ENCODE measurements around the gene SLBP. TPM values are rescaled to one million over a fixed set of nuclear protein-coding genes. Genes with fewer than 3 reads are reported as not detected.

The SLBP gene
- total RNA-seq, 1 experiment from 2014 or later, result 98.3 TPM

- Histone ChIP-seq H3K27me3 (ENCODE audit: low read length) (no peaks in the 10 kb centered on the region), H3K9me3 (ENCODE audit: low read length) (no peaks in the 10 kb centered on the region), H3K9me2 (replicated peaks; ENCODE audit: low read length) (no peaks in the 10 kb centered on the region), H3K27ac (ENCODE audit: low read length) (no peak overlapping the region), H3K4me3 (ENCODE audit: low read length) (no peak overlapping the region), H2AFZ (ENCODE audit: low read length) (no peak overlapping the region), H3K4me1 (ENCODE audit: insufficient read depth, low read length) (no peaks in the 10 kb centered on the region), H3K4me2 (ENCODE audit: low read length) (no peak overlapping the region), H3K79me2 (ENCODE audit: low read length) (no peaks in the 10 kb centered on the region), H3F3A (ENCODE audit: low read length, unreplicated experiment) (no peaks in the 10 kb centered on the region), H3K36me3 (ENCODE audit: low read depth, low read length) (no peaks in the 10 kb centered on the region), H3K9ac (ENCODE audit: low read length) (no peak overlapping the region), H4K20me1 (ENCODE audit: low read length) (no peaks in the 10 kb centered on the region)
- POLR2A ChIA-PET (ENCODE audit: unreplicated experiment), result no interaction called here
- DNase-seq (no peak), ATAC-seq (no peak)
- TF ChIP-seq EZH2phosphoT487 (IDR thresholded peaks at IDR 0.05; ENCODE audit: borderline replicate concordance, low read length), result no peak
- TF ChIP-seq EZH2 (IDR thresholded peaks at IDR 0.05; ENCODE audit: low read length, unreplicated experiment), result no peak
- TF ChIP-seq CTCF (conservative IDR thresholded peaks at IDR 0.05; ENCODE audit: low read depth, low read length), result no peak
- CTCF ChIA-PET, result no interaction called here
- intact Hi-C loops (cut with micrococcal nuclease), result no loop called here
- no TSS peak for BruUV-seq (replicated peaks)
Measured at GRCh38 chr4:1664141-1664540, 48.0 kb downstream of the SLBP start.

GRCh38 chr4:1663549-1663948 is 48.6 kb downstream of the SLBP start:
- ChIA-PET CTCF (no interaction called here), POLR2A (ENCODE audit: unreplicated experiment) (no interaction called here)
- no peaks in the 10 kb centered on the region for H3K4me1 ChIP-seq (ENCODE audit: insufficient read depth, low read length)
- no peaks in the 10 kb centered on the region for H3K79me2 ChIP-seq (ENCODE audit: low read length)
- ATAC-seq, result no peak
- no peak for TF ChIP-seq EZH2 (IDR thresholded peaks at IDR 0.05; ENCODE audit: low read length, unreplicated experiment)
- TF ChIP-seq EZH2phosphoT487 (IDR thresholded peaks at IDR 0.05; ENCODE audit: borderline replicate concordance, low read length), result no peak
- no peak for TF ChIP-seq CTCF (conservative IDR thresholded peaks at IDR 0.05; ENCODE audit: low read depth, low read length)
- H3F3A ChIP-seq (ENCODE audit: low read length, unreplicated experiment), result no peaks in the 10 kb centered on the region
- no peaks in the 10 kb centered on the region for H3K9me2 ChIP-seq (replicated peaks; ENCODE audit: low read length)
- H3K4me3 ChIP-seq (ENCODE audit: low read length), result no peak overlapping the region
- no peaks in the 10 kb centered on the region for H3K36me3 ChIP-seq (ENCODE audit: low read depth, low read length)
- intact Hi-C loops (cut with micrococcal nuclease), result no loop called here
- no peaks in the 10 kb centered on the region for H3K9me3 ChIP-seq (ENCODE audit: low read length)
- no TSS peak for BruUV-seq (replicated peaks)
- H3K27me3 ChIP-seq (ENCODE audit: low read length), result no peaks in the 10 kb centered on the region
- H3K9ac ChIP-seq (ENCODE audit: low read length), result no peak overlapping the region
- no peak for DNase-seq
- no peak overlapping the region for H2AFZ ChIP-seq (ENCODE audit: low read length)
- H3K4me2 ChIP-seq (ENCODE audit: low read length), result no peak overlapping the region
- no peak overlapping the region for H3K27ac ChIP-seq (ENCODE audit: low read length)
- no peaks in the 10 kb centered on the region for H4K20me1 ChIP-seq (ENCODE audit: low read length)

GRCh38 chr4:1661695-1662094 is 50.4 kb downstream of the SLBP start:
- DNase-seq (no peak), ATAC-seq (no peak)
- H3K9ac ChIP-seq (ENCODE audit: low read length), result no peak overlapping the region
- CTCF ChIA-PET, result no interaction called here
- H4K20me1 ChIP-seq (ENCODE audit: low read length), result no peaks in the 10 kb centered on the region
- no peaks in the 10 kb centered on the region for H3K27me3 ChIP-seq (ENCODE audit: low read length)
- TF ChIP-seq CTCF (conservative IDR thresholded peaks at IDR 0.05; ENCODE audit: low read depth, low read length) (no peak), EZH2 (IDR thresholded peaks at IDR 0.05; ENCODE audit: low read length, unreplicated experiment) (no peak), EZH2phosphoT487 (IDR thresholded peaks at IDR 0.05; ENCODE audit: borderline replicate concordance, low read length) (no peak)
- no peaks in the 10 kb centered on the region for H3K79me2 ChIP-seq (ENCODE audit: low read length)
- no peaks in the 10 kb centered on the region for H3K4me1 ChIP-seq (ENCODE audit: insufficient read depth, low read length)
- intact Hi-C loops (cut with micrococcal nuclease), result no loop called here
- no peak overlapping the region for H3K27ac ChIP-seq (ENCODE audit: low read length)
- H3F3A ChIP-seq (ENCODE audit: low read length, unreplicated experiment), result no peaks in the 10 kb centered on the region
- no peaks in the 10 kb centered on the region for H3K9me3 ChIP-seq (ENCODE audit: low read length)
- no peaks in the 10 kb centered on the region for H3K36me3 ChIP-seq (ENCODE audit: low read depth, low read length)
- no peak overlapping the region for H3K4me3 ChIP-seq (ENCODE audit: low read length)
- H3K9me2 ChIP-seq (replicated peaks; ENCODE audit: low read length), result no peaks in the 10 kb centered on the region
- no peak overlapping the region for H2AFZ ChIP-seq (ENCODE audit: low read length)
- POLR2A ChIA-PET (ENCODE audit: unreplicated experiment), result no interaction called here
- BruUV-seq (replicated peaks), result no TSS peak
- no peak overlapping the region for H3K4me2 ChIP-seq (ENCODE audit: low read length)
